ENCODE measurements around the gene PRKAR2B.

PRKAR2B gene

GRCh38 chr7:107021600-107021999, 22.9 kb upstream of the PRKAR2B start:
- Histone ChIP-seq H3K27ac (no peak overlapping the region), H3K9me3 (no peaks in the 10 kb centered on the region), H3K36me3 (no peaks in the 10 kb centered on the region), H3K4me1 (ENCODE audit: control insufficient read depth in 1 of 2, insufficient read depth in 1 of 2, low read depth in 1 of 2, low read length in 1 of 2) (no peaks in the 10 kb centered on the region), H3K4me3 (ENCODE audit: low read depth in 1 of 2, low read length in 1 of 2) (no peak overlapping the region), H3K27me3 (no peaks in the 10 kb centered on the region)
- TF ChIP-seq CTCF (IDR thresholded peaks at IDR 0.05), result no peak

GRCh38 chr7:107023522-107024151, 20.9 kb upstream of the PRKAR2B start:
- peaks cover 4 to 10% of the 10 kb centered on the region in 2 experiments for H3K4me1 ChIP-seq (ENCODE audit: control insufficient read depth in 1 of 2, insufficient read depth in 1 of 2, low read depth in 1 of 2, low read length in 1 of 2)
- TF ChIP-seq CTCF (IDR thresholded peaks at IDR 0.05), result no peak
- H3K36me3 ChIP-seq, result no peaks in the 10 kb centered on the region
- no peaks in the 10 kb centered on the region for H3K9me3 ChIP-seq
- no peak overlapping the region for H3K4me3 ChIP-seq (ENCODE audit: low read depth in 1 of 2, low read length in 1 of 2)
- no peaks in the 10 kb centered on the region for H3K27me3 ChIP-seq
- no peak overlapping the region for H3K27ac ChIP-seq

- TF ChIP-seq CTCF (IDR thresholded peaks at IDR 0.05), result no peak
- Histone ChIP-seq H3K4me1 (ENCODE audit: control insufficient read depth in 1 of 2, insufficient read depth in 1 of 2, low read depth in 1 of 2, low read length in 1 of 2) (peaks cover 4 to 10% of the 10 kb centered on the region in 2 experiments), H3K9me3 (no peaks in the 10 kb centered on the region)
Observed at GRCh38 chr7:107024906-107025305, 19.6 kb upstream of the PRKAR2B start.

GRCh38 chr7:107025449-107026103, 18.9 kb upstream of the PRKAR2B start:
- Histone ChIP-seq H3K27ac (no peak overlapping the region), H3K27me3 (no peaks in the 10 kb centered on the region), H3K4me1 (ENCODE audit: control insufficient read depth in 1 of 2, insufficient read depth in 1 of 2, low read depth in 1 of 2, low read length in 1 of 2) (peaks cover 4 to 10% of the 10 kb centered on the region in 2 experiments), H3K4me3 (ENCODE audit: low read depth in 1 of 2, low read length in 1 of 2) (no peak overlapping the region), H3K36me3 (no peaks in the 10 kb centered on the region), H3K9me3 (no peaks in the 10 kb centered on the region)
- TF ChIP-seq CTCF (IDR thresholded peaks at IDR 0.05), result no peak

More at GRCh38 chr7:107024906-107025305, 19.6 kb upstream of the PRKAR2B start:
- no peaks in the 10 kb centered on the region for H3K36me3 ChIP-seq
- H3K4me3 ChIP-seq (ENCODE audit: low read depth in 1 of 2, low read length in 1 of 2), result no peak overlapping the region
- no peak overlapping the region for H3K27ac ChIP-seq
- no peaks in the 10 kb centered on the region for H3K27me3 ChIP-seq

GRCh38 chr7:107026166-107026565, 18.3 kb upstream of the PRKAR2B start:
- peaks cover 4 to 10% of the 10 kb centered on the region in 2 experiments for H3K4me1 ChIP-seq (ENCODE audit: control insufficient read depth in 1 of 2, insufficient read depth in 1 of 2, low read depth in 1 of 2, low read length in 1 of 2)
- H3K4me3 ChIP-seq (ENCODE audit: low read depth in 1 of 2, low read length in 1 of 2), result no peak overlapping the region
- H3K9me3 ChIP-seq, result no peaks in the 10 kb centered on the region
- H3K27me3 ChIP-seq, result no peaks in the 10 kb centered on the region
- no peak for TF ChIP-seq CTCF (IDR thresholded peaks at IDR 0.05)
- no peaks in the 10 kb centered on the region for H3K36me3 ChIP-seq
- no peak overlapping the region for H3K27ac ChIP-seq

Data from neutrophil (primary cell).